WTC11 (cell line): ENCODE results near the gene C4BPA. TPM values are rescaled to one million over a fixed set of nuclear protein-coding genes. Genes with fewer than 3 reads are reported as not detected.

Source experiments
- ATAC-seq: fragments of 200-7000 bp; cut with Tn5 transposase; 2 replicates; pipeline ENCODE4 v1.10.0; 2021; ENCODE audit warnings: mild to moderate bottlenecking, moderate library complexity
- CTCF ChIA-PET: fragments of 300-600 bp; sonication (Branson Sonifier 250); formaldehyde crosslinking; loops from one replicate; lab custom pipeline; 2021; ENCODE audit warnings: antibody characterized with exemption; lab: Charles Lee
- POLR2A ChIA-PET: fragments of 350-600 bp; sonication (Branson Sonifier 250); formaldehyde crosslinking; loops from one replicate; lab custom pipeline; 2021; ENCODE audit warnings: antibody characterized with exemption; lab: Charles Lee
- DNase-seq: peaks from one replicate; pipeline ENCODE4 v3.0.0; 2021; ENCODE audit warnings: low spot score
- H3K27ac Mint-ChIP-seq: 2 replicates; pipeline ENCODE4 v1.8.0; 2021; ENCODE audit warnings: mixed read lengths
- H3K27me3 Mint-ChIP-seq: 2 replicates; pipeline ENCODE4 v1.8.0; 2021; ENCODE audit warnings: low read depth, mild to moderate bottlenecking, moderate library complexity, mixed read lengths
- H3K36me3 Mint-ChIP-seq: 2 replicates; pipeline ENCODE4 v1.8.0; 2021; ENCODE audit warnings: mixed read lengths
- H3K4me1 Mint-ChIP-seq: 2 replicates; pipeline ENCODE4 v1.8.0; 2022; ENCODE audit warnings: mixed read lengths
- H3K4me3 Mint-ChIP-seq: 2 replicates; pipeline ENCODE4 v1.8.0; 2021; ENCODE audit warnings: mild to moderate bottlenecking, moderate library complexity, mixed read lengths
- H3K9me3 Mint-ChIP-seq: 2 replicates; pipeline ENCODE4 v1.8.0; 2021; ENCODE audit warnings: mixed read lengths
- AR ChIP-seq: fragments of 250-450 bp; sonication (Bioruptor Pico); IDR thresholded peaks from 2 replicates; pipeline ENCODE4 v1.9.0; 2021; ENCODE audit warnings: mild to moderate bottlenecking
- ARID4B ChIP-seq: sonication (generic); formaldehyde crosslinking; IDR thresholded peaks from 2 replicates; pipeline ENCODE4 v1.8.0; 2023; ENCODE audit warnings: missing genetic modification reagents, mild to moderate bottlenecking, borderline replicate concordance
- ATF3 ChIP-seq: sonication (generic); formaldehyde crosslinking; conservative IDR thresholded peaks from 2 replicates; pipeline ENCODE4 v1.8.1; 2022; ENCODE audit warnings: mild to moderate bottlenecking, missing genetic modification reagents
- CREB1 ChIP-seq: sonication (generic); formaldehyde crosslinking; IDR thresholded peaks from 2 replicates; pipeline ENCODE4 v1.8.0; 2023; ENCODE audit warnings: mild to moderate bottlenecking, missing genetic modification reagents
- CREM ChIP-seq: sonication (generic); formaldehyde crosslinking; IDR thresholded peaks from 2 replicates; pipeline ENCODE4 v1.8.1; 2022; ENCODE audit warnings: mild to moderate bottlenecking, missing genetic modification reagents, moderate library complexity
- ETV6 ChIP-seq: sonication (generic); formaldehyde crosslinking; IDR thresholded peaks from 2 replicates; pipeline ENCODE4 v1.8.1; 2022; ENCODE audit warnings: mild to moderate bottlenecking, missing genetic modification reagents
- FOXK1 ChIP-seq: sonication (generic); formaldehyde crosslinking; IDR thresholded peaks from 2 replicates; pipeline ENCODE4 v1.8.0; 2022; ENCODE audit warnings: mild to moderate bottlenecking, moderate library complexity, missing genetic modification reagents
- GABPB1 ChIP-seq: sonication (generic); formaldehyde crosslinking; IDR thresholded peaks from 2 replicates; pipeline ENCODE4 v1.8.1; 2023; ENCODE audit warnings: mild to moderate bottlenecking, missing genetic modification reagents
- KAT7 ChIP-seq: sonication (generic); formaldehyde crosslinking; IDR thresholded peaks from 2 replicates; pipeline ENCODE4 v1.8.1; 2023; ENCODE audit warnings: missing genetic modification reagents, mild to moderate bottlenecking, borderline replicate concordance
- MYBL2 ChIP-seq: sonication (generic); formaldehyde crosslinking; IDR thresholded peaks from 2 replicates; pipeline ENCODE4 v1.8.1; 2023; ENCODE audit warnings: mild to moderate bottlenecking, moderate library complexity, missing genetic modification reagents
- NFATC4 ChIP-seq: fragments of 250-450 bp; sonication (Bioruptor Pico); IDR thresholded peaks from 2 replicates; pipeline ENCODE4 v1.9.0; 2021; ENCODE audit warnings: mild to moderate bottlenecking
- OVOL2 ChIP-seq: fragments of 250-450 bp; sonication (Bioruptor Pico); IDR thresholded peaks from 2 replicates; pipeline ENCODE4 v1.9.0; 2021; ENCODE audit warnings: mild to moderate bottlenecking, borderline replicate concordance
- RELA ChIP-seq: sonication (generic); formaldehyde crosslinking; IDR thresholded peaks from 2 replicates; pipeline ENCODE4 v1.8.1; 2022; ENCODE audit warnings: missing genetic modification reagents, mild to moderate bottlenecking, borderline replicate concordance
- ZBTB21 ChIP-seq: sonication (generic); formaldehyde crosslinking; IDR thresholded peaks from 2 replicates; pipeline ENCODE4 v1.8.1; 2023; ENCODE audit warnings: mild to moderate bottlenecking, missing genetic modification reagents, borderline replicate concordance
- ZNF138 ChIP-seq: sonication (generic); formaldehyde crosslinking; conservative IDR thresholded peaks from 2 replicates; pipeline ENCODE4 v1.8.1; 2022; ENCODE audit warnings: mild to moderate bottlenecking, moderate library complexity, missing genetic modification reagents
- ZNF219 ChIP-seq: sonication (generic); formaldehyde crosslinking; IDR thresholded peaks from 2 replicates; pipeline ENCODE4 v1.8.0; 2023; ENCODE audit warnings: missing genetic modification reagents, mild to moderate bottlenecking, borderline replicate concordance
- ZNF671 ChIP-seq: fragments of 250-450 bp; sonication (Bioruptor Pico); IDR thresholded peaks from 2 replicates; pipeline ENCODE4 v1.8.0; 2021; ENCODE audit warnings: mild to moderate bottlenecking
- total RNA-seq: library from RNA; stranded (reverse); gene quantifications from 3 replicates; pipeline ENCODE4 v1.2.3, GENCODE V29; 2021
- TF ChIP-seq, protein P1 (sequence below): sonication (generic); formaldehyde crosslinking; IDR thresholded peaks from 2 replicates; pipeline ENCODE4 v1.8.0; 2022; ENCODE audit warnings: mild to moderate bottlenecking, missing genetic modification reagents
- TF ChIP-seq, protein P2 (sequence below): fragments of 250-450 bp; sonication (Bioruptor Pico); IDR thresholded peaks from 2 replicates; pipeline ENCODE4 v1.9.0; 2021; ENCODE audit warnings: mild to moderate bottlenecking
- TF ChIP-seq, protein P3 (sequence below): sonication (generic); formaldehyde crosslinking; IDR thresholded peaks from 2 replicates; pipeline ENCODE4 v1.8.1; 2022; ENCODE audit warnings: mild to moderate bottlenecking, moderate library complexity, missing genetic modification reagents
- TF ChIP-seq, protein P4 (sequence below): sonication (generic); formaldehyde crosslinking; IDR thresholded peaks from 2 replicates; pipeline ENCODE4 v1.8.1; 2023; ENCODE audit warnings: mild to moderate bottlenecking, missing genetic modification reagents, moderate library complexity
- TF ChIP-seq, protein P5 (sequence below): sonication (generic); formaldehyde crosslinking; IDR thresholded peaks from 2 replicates; pipeline ENCODE4 v1.8.1; 2022; ENCODE audit warnings: low read depth, missing genetic modification reagents, borderline replicate concordance

C4BPA gene
- total RNA-seq, 1 experiment from 2014 or later = 0.39 TPM

GRCh38 chr1:207112616-207113296, 8.7 kb downstream of the C4BPA start:
- POLR2A ChIA-PET = no interaction called here
- H3K9me3 Mint-ChIP-seq = no peaks in the 10 kb centered on the region
- no peak overlapping the region for H3K27ac Mint-ChIP-seq
- no peaks in the 10 kb centered on the region for H3K36me3 Mint-ChIP-seq
- no peak for DNase-seq
- TF ChIP-seq, protein P1, sequence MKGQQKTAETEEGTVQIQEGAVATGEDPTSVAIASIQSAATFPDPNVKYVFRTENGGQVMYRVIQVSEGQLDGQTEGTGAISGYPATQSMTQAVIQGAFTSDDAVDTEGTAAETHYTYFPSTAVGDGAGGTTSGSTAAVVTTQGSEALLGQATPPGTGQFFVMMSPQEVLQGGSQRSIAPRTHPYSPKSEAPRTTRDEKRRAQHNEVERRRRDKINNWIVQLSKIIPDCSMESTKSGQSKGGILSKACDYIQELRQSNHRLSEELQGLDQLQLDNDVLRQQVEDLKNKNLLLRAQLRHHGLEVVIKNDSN (CRISPR knock-in tag) = no peak
- no peak for TF ChIP-seq ATF3 (CRISPR knock-in tag)
- TF ChIP-seq, protein P2, sequence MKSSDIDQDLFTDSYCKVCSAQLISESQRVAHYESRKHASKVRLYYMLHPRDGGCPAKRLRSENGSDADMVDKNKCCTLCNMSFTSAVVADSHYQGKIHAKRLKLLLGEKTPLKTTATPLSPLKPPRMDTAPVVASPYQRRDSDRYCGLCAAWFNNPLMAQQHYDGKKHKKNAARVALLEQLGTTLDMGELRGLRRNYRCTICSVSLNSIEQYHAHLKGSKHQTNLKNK (CRISPR knock-in tag) = no peak
- no peak for TF ChIP-seq ETV6 (CRISPR knock-in tag)
- TF ChIP-seq ZNF219 = no peak
- no peak for TF ChIP-seq ARID4B
- no peak for TF ChIP-seq RELA (CRISPR knock-in tag)
- no peak for TF ChIP-seq CREB1
- TF ChIP-seq OVOL2 = no peak
- TF ChIP-seq, protein P3, sequence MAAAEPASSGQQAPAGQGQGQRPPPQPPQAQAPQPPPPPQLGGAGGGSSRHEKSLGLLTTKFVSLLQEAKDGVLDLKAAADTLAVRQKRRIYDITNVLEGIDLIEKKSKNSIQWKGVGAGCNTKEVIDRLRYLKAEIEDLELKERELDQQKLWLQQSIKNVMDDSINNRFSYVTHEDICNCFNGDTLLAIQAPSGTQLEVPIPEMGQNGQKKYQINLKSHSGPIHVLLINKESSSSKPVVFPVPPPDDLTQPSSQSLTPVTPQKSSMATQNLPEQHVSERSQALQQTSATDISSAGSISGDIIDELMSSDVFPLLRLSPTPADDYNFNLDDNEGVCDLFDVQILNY (CRISPR knock-in tag) = no peak
- TF ChIP-seq CREM = no peak
- no peak for TF ChIP-seq KAT7 (CRISPR knock-in tag)
- no peak for TF ChIP-seq NFATC4 (CRISPR knock-in tag)
- no peak for TF ChIP-seq GABPB1 (CRISPR knock-in tag)
- TF ChIP-seq, protein P4, sequence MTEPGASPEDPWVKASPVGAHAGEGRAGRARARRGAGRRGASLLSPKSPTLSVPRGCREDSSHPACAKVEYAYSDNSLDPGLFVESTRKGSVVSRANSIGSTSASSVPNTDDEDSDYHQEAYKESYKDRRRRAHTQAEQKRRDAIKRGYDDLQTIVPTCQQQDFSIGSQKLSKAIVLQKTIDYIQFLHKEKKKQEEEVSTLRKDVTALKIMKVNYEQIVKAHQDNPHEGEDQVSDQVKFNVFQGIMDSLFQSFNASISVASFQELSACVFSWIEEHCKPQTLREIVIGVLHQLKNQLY (CRISPR knock-in tag) = no peak
- no peak for TF ChIP-seq ZNF138 (CRISPR knock-in tag)
- H3K4me1 Mint-ChIP-seq = peaks cover 3% of the 10 kb centered on the region; the same call in 1 of the 2 replicates
- H3K27me3 Mint-ChIP-seq = peaks cover 3% of the 10 kb centered on the region; the same call in 1 of the 2 replicates
- H3K4me3 Mint-ChIP-seq = no peak overlapping the region
- CTCF ChIA-PET = no interaction called here
- no peak for ATAC-seq

DNA sequence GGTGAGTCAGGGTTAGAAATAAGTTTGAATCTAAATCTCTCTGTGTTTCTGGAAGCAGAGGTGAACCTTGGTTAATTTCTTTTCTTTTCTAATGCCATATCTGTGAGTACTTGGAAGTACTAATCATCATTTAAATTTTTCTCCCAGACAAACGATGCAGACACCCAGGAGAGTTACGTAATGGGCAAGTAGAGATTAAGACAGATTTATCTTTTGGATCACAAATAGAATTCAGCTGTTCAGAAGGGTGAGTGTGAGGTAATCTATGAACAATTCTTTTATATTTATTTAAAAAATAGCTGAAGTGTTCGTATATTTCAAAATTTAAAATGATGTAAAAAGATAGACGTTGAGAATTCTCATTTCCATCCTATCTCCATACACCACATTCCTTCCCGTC, 11.2 kb downstream of the C4BPA start:
- Mint-ChIP-seq H3K27ac (no peak overlapping the region), H3K27me3 (no peaks in the 10 kb centered on the region), H3K4me1 (no peaks in the 10 kb centered on the region), H3K36me3 (no peaks in the 10 kb centered on the region), H3K9me3 (no peaks in the 10 kb centered on the region), H3K4me3 (no peak overlapping the region)
- ChIA-PET POLR2A (no interaction called here), CTCF (no interaction called here)
- DNase-seq (no peak), ATAC-seq (no peak)
- TF ChIP-seq MYBL2 (CRISPR knock-in tag) (no peak), ZBTB21 (CRISPR knock-in tag) (no peak), FOXK1 (CRISPR knock-in tag) (no peak), AR (CRISPR knock-in tag) (no peak), ZNF671 (no peak), NFATC4 (CRISPR knock-in tag) (no peak), ATF3 (CRISPR knock-in tag) (no peak)
- TF ChIP-seq, protein P5, sequence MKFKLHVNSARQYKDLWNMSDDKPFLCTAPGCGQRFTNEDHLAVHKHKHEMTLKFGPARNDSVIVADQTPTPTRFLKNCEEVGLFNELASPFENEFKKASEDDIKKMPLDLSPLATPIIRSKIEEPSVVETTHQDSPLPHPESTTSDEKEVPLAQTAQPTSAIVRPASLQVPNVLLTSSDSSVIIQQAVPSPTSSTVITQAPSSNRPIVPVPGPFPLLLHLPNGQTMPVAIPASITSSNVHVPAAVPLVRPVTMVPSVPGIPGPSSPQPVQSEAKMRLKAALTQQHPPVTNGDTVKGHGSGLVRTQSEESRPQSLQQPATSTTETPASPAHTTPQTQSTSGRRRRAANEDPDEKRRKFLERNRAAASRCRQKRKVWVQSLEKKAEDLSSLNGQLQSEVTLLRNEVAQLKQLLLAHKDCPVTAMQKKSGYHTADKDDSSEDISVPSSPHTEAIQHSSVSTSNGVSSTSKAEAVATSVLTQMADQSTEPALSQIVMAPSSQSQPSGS (CRISPR knock-in tag) = no peak
